Osteoblast (primary cell): Measurements from ENCODE around the gene OR5P2. TPM values are rescaled to one million over a fixed set of nuclear protein-coding genes. Genes with fewer than 3 reads are reported as not detected.
A peak's percentile ranks its signal among the peaks of the same experiment; 100 is the strongest.
"Not testable (repeated sequence)": the region's sequence is repeated elsewhere in the genome, so short reads cannot be mapped to it uniquely, and the experiment has no call there.

Experiments
- DNase-seq: peaks from one replicate; pipeline ENCODE4 v3.0.0; 2011; ENCODE audit warnings: low spot score, mixed read lengths; ENCODE audit not compliant: insufficient read length; ENCODE audit errors: missing footprints
- H2AFZ ChIP-seq: 2 replicates; pipeline ENCODE4 v1.6.0; 2011; ENCODE audit warnings: mild to moderate bottlenecking, low read length
- H3K27ac ChIP-seq: 2 replicates; pipeline ENCODE4 v1.5.1; 2011; ENCODE audit warnings: mild to moderate bottlenecking, low read depth, low read length, moderate library complexity
- H3K27me3 ChIP-seq: 2 replicates; pipeline ENCODE4 v1.6.0; 2012; ENCODE audit warnings: mild to moderate bottlenecking, control low read depth, inconsistent platforms, low read length, moderate library complexity; ENCODE audit not compliant: insufficient read depth
- H3K36me3 ChIP-seq: 2 replicates; pipeline ENCODE4 v1.5.1; 2011; ENCODE audit warnings: mild to moderate bottlenecking, low read length, control low read depth, moderate library complexity; ENCODE audit not compliant: insufficient read depth
- H3K4me1 ChIP-seq: 2 replicates; pipeline ENCODE4 v1.5.1; 2011; ENCODE audit warnings: mild to moderate bottlenecking, low read length, control low read depth, moderate library complexity; ENCODE audit not compliant: insufficient read depth
- H3K4me2 ChIP-seq: 2 replicates; pipeline ENCODE4 v1.6.0; 2011; ENCODE audit warnings: mild to moderate bottlenecking, low read length; ENCODE audit not compliant: insufficient read depth
- H3K4me3 ChIP-seq: fragments of 200-600 bp; sonication (generic); 3 replicates; pipeline ENCODE4 v1.5.1; 2012; ENCODE audit warnings: mild to moderate bottlenecking, low read length, inconsistent platforms; ENCODE audit not compliant: insufficient read depth
- H3K79me2 ChIP-seq: 2 replicates; pipeline ENCODE4 v1.6.0; 2012; ENCODE audit warnings: mild to moderate bottlenecking, low read length, control low read depth, inconsistent platforms; ENCODE audit not compliant: insufficient read depth
- H3K9me3 ChIP-seq: 2 replicates; pipeline ENCODE4 v1.5.1; 2011; ENCODE audit warnings: low read depth, low read length, control low read depth
- H4K20me1 ChIP-seq: 2 replicates; pipeline ENCODE4 v1.6.0; 2012; ENCODE audit warnings: mild to moderate bottlenecking, low read length, control low read depth; ENCODE audit not compliant: insufficient read depth
- CTCF ChIP-seq: IDR thresholded peaks from 2 replicates; pipeline ENCODE4 v1.5.1; 2011; ENCODE audit warnings: mild to moderate bottlenecking, low read depth, low read length, moderate library complexity; ENCODE audit errors: extremely low read depth
- total RNA-seq: library from RNA; depleted of rRNA; stranded (reverse); fragments of >200 nt; gene quantifications from 2 replicates; pipeline ENCODE4 v1.2.3, GENCODE V29; 2012

The OR5P2 gene
- total RNA-seq, 1 donor = not detected

- not testable (repeated sequence) for H4K20me1 ChIP-seq, H3K4me2 ChIP-seq, DNase-seq, H3K27me3 ChIP-seq, H3K27ac ChIP-seq, H3K79me2 ChIP-seq, H3K9me3 ChIP-seq, H3K4me3 ChIP-seq, H3K4me1 ChIP-seq, H3K36me3 ChIP-seq, H2AFZ ChIP-seq
Observed at GRCh38 chr11:7810301-7810700, 13.6 kb upstream of the OR5P2 start.

DNA sequence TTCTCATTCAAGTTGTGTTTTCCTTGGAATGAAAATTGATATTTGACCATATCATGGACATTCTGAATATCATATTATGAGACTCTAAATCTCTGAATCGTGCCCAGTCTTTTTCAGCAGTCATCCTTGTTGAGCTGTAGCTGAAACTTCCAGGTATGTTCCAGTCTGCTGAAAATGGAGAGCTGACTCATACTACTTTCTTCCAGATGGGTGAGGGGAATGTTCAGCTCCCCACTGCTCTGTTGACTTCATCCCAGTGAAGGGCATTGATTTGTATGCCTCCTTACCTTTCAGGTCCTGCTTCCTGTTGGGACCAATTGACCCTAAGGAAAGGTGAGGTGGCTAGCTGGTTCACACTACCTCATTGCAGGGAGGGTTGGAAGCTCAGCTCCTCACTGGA is 3.5 kb downstream of the OR5P2 start:
- H3K27me3 ChIP-seq = no peaks in the 10 kb centered on the region
- DNase-seq = no peak

GRCh38 chr11:7787239-7787638 is 9.5 kb downstream of the OR5P2 start:
- Histone ChIP-seq H3K9me3 (no peaks in the 10 kb centered on the region), H3K4me3 (no peak overlapping the region), H2AFZ (no peak overlapping the region), H3K4me1 (no peaks in the 10 kb centered on the region), H3K36me3 (no peaks in the 10 kb centered on the region), H3K4me2 (no peak overlapping the region), H3K79me2 (no peaks in the 10 kb centered on the region), H3K27me3 (no peaks in the 10 kb centered on the region), H4K20me1 (no peaks in the 10 kb centered on the region), H3K27ac (no peak overlapping the region)
- TF ChIP-seq CTCF = no peak
- no peak for DNase-seq

More for the DNA sequence above, 3.5 kb downstream of the OR5P2 start:
- H2AFZ ChIP-seq = no peak overlapping the region
- H3K4me1 ChIP-seq = no peaks in the 10 kb centered on the region
- no peak overlapping the region for H3K4me3 ChIP-seq
- no peak overlapping the region for H3K27ac ChIP-seq
- no peaks in the 10 kb centered on the region for H3K36me3 ChIP-seq
- H4K20me1 ChIP-seq = no peaks in the 10 kb centered on the region
- no peaks in the 10 kb centered on the region for H3K79me2 ChIP-seq
- H3K9me3 ChIP-seq = no peaks in the 10 kb centered on the region
- no peak for TF ChIP-seq CTCF
- H3K4me2 ChIP-seq = no peak overlapping the region

GRCh38 chr11:7775689-7776088 is 21.1 kb downstream of the OR5P2 start:
- no peaks in the 10 kb centered on the region for H3K36me3 ChIP-seq
- peak; percentile 5 for DNase-seq
- TF ChIP-seq CTCF = no peak
- no peak overlapping the region for H3K4me3 ChIP-seq
- no peak overlapping the region for H3K27ac ChIP-seq
- H3K79me2 ChIP-seq = no peaks in the 10 kb centered on the region
- no peaks in the 10 kb centered on the region for H4K20me1 ChIP-seq
- H3K27me3 ChIP-seq = no peaks in the 10 kb centered on the region
- H3K4me1 ChIP-seq = no peaks in the 10 kb centered on the region
- H2AFZ ChIP-seq = no peak overlapping the region
- no peak overlapping the region for H3K4me2 ChIP-seq
- no peaks in the 10 kb centered on the region for H3K9me3 ChIP-seq

GRCh38 chr11:7764301-7764700 is 32.4 kb downstream of the OR5P2 start:
- not testable (repeated sequence) for H3K4me2 ChIP-seq, H3K4me1 ChIP-seq, H3K79me2 ChIP-seq, H2AFZ ChIP-seq, H3K27ac ChIP-seq, DNase-seq, H3K36me3 ChIP-seq, H3K27me3 ChIP-seq, H4K20me1 ChIP-seq, H3K9me3 ChIP-seq, H3K4me3 ChIP-seq
